ENCODE data around the gene MACROD2.
"Not testable (repeated sequence)": the region's sequence is repeated elsewhere in the genome, so short reads cannot be mapped to it uniquely, and the experiment has no call there.

DNA sequence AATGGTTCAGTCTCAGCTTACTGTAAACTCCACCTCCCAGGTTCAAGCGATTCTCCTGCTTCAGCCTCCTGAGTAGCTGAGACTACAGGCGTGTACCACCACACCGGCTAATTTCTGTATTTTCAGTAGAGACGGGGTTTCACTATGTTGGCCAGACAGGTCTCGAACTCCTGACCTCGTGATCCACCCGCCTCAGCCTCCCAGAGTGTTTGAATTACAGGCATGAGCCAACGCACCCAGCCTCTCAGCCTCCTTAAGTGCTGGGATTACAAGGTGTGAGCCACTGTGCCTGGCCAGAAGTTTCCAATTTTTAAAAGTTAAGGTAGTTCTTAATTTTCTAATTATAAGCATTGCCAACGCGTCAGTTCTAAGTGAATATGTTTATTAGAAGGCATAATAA is 1202.7 kb downstream of the MACROD2 start:
- TF ChIP-seq EP300 (IDR thresholded peaks at IDR 0.05; ENCODE audit: low read depth); POLR2AphosphoS5 (IDR thresholded peaks at IDR 0.05); POLR2A (IDR thresholded peaks at IDR 0.05): not testable (repeated sequence)
- TF ChIP-seq, protein P1, sequence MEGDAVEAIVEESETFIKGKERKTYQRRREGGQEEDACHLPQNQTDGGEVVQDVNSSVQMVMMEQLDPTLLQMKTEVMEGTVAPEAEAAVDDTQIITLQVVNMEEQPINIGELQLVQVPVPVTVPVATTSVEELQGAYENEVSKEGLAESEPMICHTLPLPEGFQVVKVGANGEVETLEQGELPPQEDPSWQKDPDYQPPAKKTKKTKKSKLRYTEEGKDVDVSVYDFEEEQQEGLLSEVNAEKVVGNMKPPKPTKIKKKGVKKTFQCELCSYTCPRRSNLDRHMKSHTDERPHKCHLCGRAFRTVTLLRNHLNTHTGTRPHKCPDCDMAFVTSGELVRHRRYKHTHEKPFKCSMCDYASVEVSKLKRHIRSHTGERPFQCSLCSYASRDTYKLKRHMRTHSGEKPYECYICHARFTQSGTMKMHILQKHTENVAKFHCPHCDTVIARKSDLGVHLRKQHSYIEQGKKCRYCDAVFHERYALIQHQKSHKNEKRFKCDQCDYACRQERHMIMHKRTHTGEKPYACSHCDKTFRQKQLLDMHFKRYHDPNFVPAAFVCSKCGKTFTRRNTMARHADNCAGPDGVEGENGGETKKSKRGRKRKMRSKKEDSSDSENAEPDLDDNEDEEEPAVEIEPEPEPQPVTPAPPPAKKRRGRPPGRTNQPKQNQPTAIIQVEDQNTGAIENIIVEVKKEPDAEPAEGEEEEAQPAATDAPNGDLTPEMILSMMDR (IDR thresholded peaks at IDR 0.05): not testable (repeated sequence)
